Natural killer cell (primary cell): ENCODE data around the gene DSG4. TPM values are rescaled to one million over a fixed set of nuclear protein-coding genes. Genes with fewer than 3 reads are reported as not detected.

ENCODE experiments used
- ATAC-seq, 3 donors: fragments of 150-1000 bp in 2 of 3; fragments of 200-7000 bp in 1 of 3; cut with Tn5 transposase; 1 replicate in 1 of 3; 2 replicates in 2 of 3; pipeline ENCODE4 v1.10.0; 2021; ENCODE audit warnings: mild to moderate bottlenecking in 2 of 3, moderate library complexity in 2 of 3
- DNase-seq, 2 donors: peaks; one replicate each; pipeline versions ENCODE4 v3.0.0 to v3.0.0-alpha.2; 2013 to 2021; ENCODE audit warnings: mixed read lengths in 1 of 2
- H3K27ac ChIP-seq: one replicate; pipeline ENCODE4 v1.5.1; 2013; ENCODE audit warnings: mild to moderate bottlenecking, low read length
- H3K27me3 ChIP-seq: one replicate; pipeline ENCODE4 v1.6.1; 2013; ENCODE audit warnings: low read length; ENCODE audit not compliant: control insufficient read depth, insufficient read depth
- H3K36me3 ChIP-seq: one replicate; pipeline ENCODE4 v1.6.1; 2013; ENCODE audit warnings: low read length; ENCODE audit not compliant: control insufficient read depth, insufficient read depth
- H3K4me1 ChIP-seq: one replicate; pipeline ENCODE4 v1.6.1; 2013; ENCODE audit warnings: low read length; ENCODE audit not compliant: control insufficient read depth, insufficient read depth
- H3K4me3 ChIP-seq: one replicate; pipeline ENCODE4 v1.5.1; 2013; ENCODE audit warnings: low read length
- H3K9me3 ChIP-seq: one replicate; pipeline ENCODE4 v1.6.1; 2013; ENCODE audit warnings: low read length; ENCODE audit not compliant: control insufficient read depth, insufficient read depth
- H3K27ac Mint-ChIP-seq, 2 donors: one replicate each; pipeline ENCODE4 v1.8.0; 2022; ENCODE audit warnings: mild to moderate bottlenecking in 2 of 2, mixed read lengths in 2 of 2, moderate library complexity in 1 of 2
- H3K27me3 Mint-ChIP-seq, 2 donors: one replicate each; pipeline ENCODE4 v1.8.0; 2022; ENCODE audit warnings: low read depth in 2 of 2, mixed read lengths in 2 of 2
- H3K36me3 Mint-ChIP-seq: one replicate; pipeline ENCODE4 v1.8.0; 2022; ENCODE audit warnings: mixed read lengths
- H3K4me1 Mint-ChIP-seq, 2 donors: one replicate each; pipeline ENCODE4 v1.8.0; 2022; ENCODE audit warnings: mixed read lengths in 2 of 2
- H3K4me3 Mint-ChIP-seq: one replicate; pipeline ENCODE4 v1.8.0; 2022; ENCODE audit warnings: mild to moderate bottlenecking, moderate library complexity, mixed read lengths
- H3K9me3 Mint-ChIP-seq, 2 donors: one replicate each; pipeline ENCODE4 v1.8.0; 2022; ENCODE audit warnings: mixed read lengths in 2 of 2
- WGBS: methylation state at CpG from one replicate; pipeline ENCODE4 v1.1.7; 2013; ENCODE audit warnings: missing lambda C conversion rate; ENCODE audit not compliant: insufficient coverage; 5-methylcytosine and 5-hydroxymethylcytosine counted together
- intact Hi-C: fragments of 100-400 bp; cut with micrococcal nuclease; formaldehyde crosslinking; loops from one replicate; pipeline ENCODE4 v1.14.2; 2022
- total RNA-seq, 4 donors: library from RNA; stranded (reverse); fragments of 120-200 nt in 1 of 4; gene quantifications; one replicate each; pipeline versions ENCODE4 v1.2.3 to v1.2.4, GENCODE V29; 2013 to 2022
- TF ChIP-seq, protein P1 (sequence below): fragments of 200-600 bp; IDR thresholded peaks from one replicate; pipeline ENCODE4 v1.8.0; 2022; ENCODE audit warnings: antibody characterized with exemption

DSG4 gene
- total RNA-seq, 3 donors from 2014 or later (not counting 1 experiment from before 2014, with no cell fraction given), result not detected

DNA sequence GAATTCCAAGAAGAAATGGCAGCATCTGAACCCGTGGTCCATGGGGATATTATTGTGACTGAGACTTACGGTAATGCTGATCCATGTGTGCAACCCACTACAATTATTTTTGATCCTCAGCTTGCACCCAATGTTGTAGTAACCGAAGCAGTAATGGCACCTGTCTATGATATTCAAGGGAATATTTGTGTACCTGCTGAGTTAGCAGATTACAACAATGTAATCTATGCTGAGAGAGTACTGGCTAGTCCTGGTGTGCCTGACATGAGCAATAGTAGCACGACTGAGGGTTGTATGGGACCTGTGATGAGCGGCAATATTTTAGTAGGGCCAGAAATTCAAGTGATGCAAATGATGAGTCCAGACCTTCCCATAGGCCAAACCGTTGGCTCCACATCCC lies 36.6 kb downstream of the DSG4 start:
- Histone ChIP-seq H3K4me1 (no peaks in the 10 kb centered on the region), H3K9me3 (peaks cover 3% of the 10 kb centered on the region), H3K4me3 (no peak overlapping the region), H3K27ac (no peak overlapping the region), H3K36me3 (no peaks in the 10 kb centered on the region), H3K27me3 (no peaks in the 10 kb centered on the region)
- 85% methylated on average over 6 of the region's 6 CpGs for WGBS
- TF ChIP-seq, protein P1, sequence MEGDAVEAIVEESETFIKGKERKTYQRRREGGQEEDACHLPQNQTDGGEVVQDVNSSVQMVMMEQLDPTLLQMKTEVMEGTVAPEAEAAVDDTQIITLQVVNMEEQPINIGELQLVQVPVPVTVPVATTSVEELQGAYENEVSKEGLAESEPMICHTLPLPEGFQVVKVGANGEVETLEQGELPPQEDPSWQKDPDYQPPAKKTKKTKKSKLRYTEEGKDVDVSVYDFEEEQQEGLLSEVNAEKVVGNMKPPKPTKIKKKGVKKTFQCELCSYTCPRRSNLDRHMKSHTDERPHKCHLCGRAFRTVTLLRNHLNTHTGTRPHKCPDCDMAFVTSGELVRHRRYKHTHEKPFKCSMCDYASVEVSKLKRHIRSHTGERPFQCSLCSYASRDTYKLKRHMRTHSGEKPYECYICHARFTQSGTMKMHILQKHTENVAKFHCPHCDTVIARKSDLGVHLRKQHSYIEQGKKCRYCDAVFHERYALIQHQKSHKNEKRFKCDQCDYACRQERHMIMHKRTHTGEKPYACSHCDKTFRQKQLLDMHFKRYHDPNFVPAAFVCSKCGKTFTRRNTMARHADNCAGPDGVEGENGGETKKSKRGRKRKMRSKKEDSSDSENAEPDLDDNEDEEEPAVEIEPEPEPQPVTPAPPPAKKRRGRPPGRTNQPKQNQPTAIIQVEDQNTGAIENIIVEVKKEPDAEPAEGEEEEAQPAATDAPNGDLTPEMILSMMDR, result no peak
- intact Hi-C loops, result no loop called here
- no peak for ATAC-seq
- no peak for DNase-seq
- peaks cover 2 to 4% of the 10 kb centered on the region in 2 donors for H3K9me3 Mint-ChIP-seq
- H3K27me3 Mint-ChIP-seq, result no peaks in the 10 kb centered on the region
- no peaks in the 10 kb centered on the region for H3K4me1 Mint-ChIP-seq
- no peak overlapping the region for H3K4me3 Mint-ChIP-seq
- H3K36me3 Mint-ChIP-seq, result no peaks in the 10 kb centered on the region
- no peak overlapping the region for H3K27ac Mint-ChIP-seq

DNA sequence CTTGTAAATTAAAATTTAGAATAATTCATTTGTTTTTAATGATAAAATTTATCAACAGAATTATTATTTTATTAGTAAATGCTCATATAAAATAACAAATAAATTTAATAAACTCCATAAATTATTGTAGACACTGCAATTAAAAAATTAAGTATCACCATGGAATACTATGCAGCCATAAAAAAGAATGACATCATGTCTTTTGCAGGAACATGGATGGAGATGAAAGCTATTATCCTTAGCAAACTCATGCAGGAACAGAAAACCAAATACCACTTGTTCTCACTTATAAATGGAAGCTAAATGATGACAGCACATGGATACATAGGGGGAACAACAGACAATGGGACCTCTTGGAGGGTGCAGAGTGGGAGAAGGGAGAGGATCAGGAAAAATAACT lies 41.3 kb downstream of the DSG4 start:
- TF ChIP-seq, protein P1, result no peak
- H3K27ac Mint-ChIP-seq, result no peak overlapping the region
- DNase-seq (no peak), ATAC-seq (no peak)
- no peaks in the 10 kb centered on the region for H3K4me1 ChIP-seq
- H3K27me3 ChIP-seq, result no peaks in the 10 kb centered on the region
- intact Hi-C loops, result no loop called here
- H3K9me3 Mint-ChIP-seq, result peaks cover 0 to 6% of the 10 kb centered on the region in 2 donors
- H3K4me1 Mint-ChIP-seq, result no peaks in the 10 kb centered on the region
- H3K4me3 ChIP-seq, result no peak overlapping the region
- H3K36me3 ChIP-seq, result no peaks in the 10 kb centered on the region
- peaks cover 0 to 2% of the 10 kb centered on the region in 2 donors for H3K27me3 Mint-ChIP-seq
- no peak overlapping the region for H3K4me3 Mint-ChIP-seq
- H3K36me3 Mint-ChIP-seq, result no peaks in the 10 kb centered on the region
- peaks cover 3% of the 10 kb centered on the region for H3K9me3 ChIP-seq
- H3K27ac ChIP-seq, result no peak overlapping the region

DNA sequence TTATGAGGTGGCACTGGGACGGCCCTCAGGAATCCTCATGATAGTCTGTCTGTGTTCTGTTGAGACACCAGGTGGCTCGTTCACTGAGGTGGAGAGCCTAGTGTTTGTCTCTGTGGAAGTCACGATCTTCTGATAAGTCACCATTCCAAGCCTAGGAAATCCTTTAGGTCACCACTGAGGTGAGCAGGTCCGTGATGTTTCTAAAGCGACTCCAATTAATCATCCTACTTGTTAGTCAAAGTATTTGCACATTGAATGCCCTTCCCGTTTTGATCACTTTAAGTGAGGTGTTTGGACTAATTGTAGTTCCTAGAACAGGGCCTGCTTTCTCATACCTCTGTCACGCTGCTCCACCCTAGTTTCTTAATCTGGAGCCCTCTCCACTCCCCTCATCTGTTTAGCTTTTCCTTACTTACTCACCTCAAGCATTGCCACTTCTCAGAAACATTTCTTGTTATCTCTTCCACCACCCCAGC lies 42.9 kb downstream of the DSG4 start:
- H3K4me1 ChIP-seq, result no peaks in the 10 kb centered on the region
- no peak overlapping the region for H3K4me3 Mint-ChIP-seq
- WGBS, result 93% methylated on average over 7 of the region's 7 CpGs

DNA sequence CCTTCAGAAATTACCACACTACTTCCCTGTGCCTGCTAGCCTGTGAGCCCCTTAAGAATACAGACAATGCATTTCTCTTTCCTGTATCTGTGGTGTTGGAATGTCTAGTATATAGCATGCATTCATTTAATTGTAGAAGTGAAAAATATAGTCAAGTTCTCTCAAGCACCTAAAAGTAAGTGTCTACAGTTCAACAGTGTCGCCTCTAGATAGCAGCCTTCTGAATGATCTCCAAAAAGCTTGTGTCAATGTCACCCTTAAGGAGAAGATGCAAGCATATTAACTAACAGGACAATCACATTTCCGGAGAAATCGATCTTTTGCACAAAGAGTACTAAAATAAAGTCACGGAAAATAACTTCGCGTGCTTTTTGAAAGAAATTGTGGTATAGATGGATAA lies 43.5 kb downstream of the DSG4 start:
- TF ChIP-seq, protein P1, result no peak
- no peaks in the 10 kb centered on the region for H3K36me3 Mint-ChIP-seq

More for the DNA sequence above, 42.9 kb downstream of the DSG4 start:
- Mint-ChIP-seq H3K4me1 (no peaks in the 10 kb centered on the region), H3K36me3 (no peaks in the 10 kb centered on the region), H3K27me3 (peaks cover 0 to 2% of the 10 kb centered on the region in 2 donors), H3K9me3 (peaks cover 3 to 9% of the 10 kb centered on the region in 2 donors), H3K27ac (no peak overlapping the region)
- Histone ChIP-seq H3K4me3 (no peak overlapping the region), H3K27ac (no peak overlapping the region), H3K36me3 (no peaks in the 10 kb centered on the region), H3K27me3 (no peaks in the 10 kb centered on the region), H3K9me3 (no peaks in the 10 kb centered on the region)
- TF ChIP-seq, protein P1, result no peak
- ATAC-seq, result no peak
- intact Hi-C loops, result no loop called here
- no peak for DNase-seq

More for the DNA sequence above, 43.5 kb downstream of the DSG4 start:
- Histone ChIP-seq H3K27ac (no peak overlapping the region), H3K9me3 (no peaks in the 10 kb centered on the region), H3K4me1 (no peaks in the 10 kb centered on the region), H3K36me3 (no peaks in the 10 kb centered on the region), H3K4me3 (no peak overlapping the region), H3K27me3 (no peaks in the 10 kb centered on the region)
- Mint-ChIP-seq H3K9me3 (peaks cover 3 to 9% of the 10 kb centered on the region in 2 donors), H3K27ac (no peak overlapping the region), H3K4me3 (no peak overlapping the region), H3K27me3 (peaks cover 0 to 2% of the 10 kb centered on the region in 2 donors), H3K4me1 (no peaks in the 10 kb centered on the region)
- ATAC-seq (no peak), DNase-seq (no peak)
- WGBS, result 94% methylated on average over 6 of the region's 6 CpGs
- intact Hi-C loops, result no loop called here
